ENCODE data around the gene LDLR. TPM values are rescaled to one million over a fixed set of nuclear protein-coding genes. Genes with fewer than 3 reads are reported as not detected.

Gene LDLR
- total RNA-seq, 1 donor from 2014 or later, result 158 TPM

DNA sequence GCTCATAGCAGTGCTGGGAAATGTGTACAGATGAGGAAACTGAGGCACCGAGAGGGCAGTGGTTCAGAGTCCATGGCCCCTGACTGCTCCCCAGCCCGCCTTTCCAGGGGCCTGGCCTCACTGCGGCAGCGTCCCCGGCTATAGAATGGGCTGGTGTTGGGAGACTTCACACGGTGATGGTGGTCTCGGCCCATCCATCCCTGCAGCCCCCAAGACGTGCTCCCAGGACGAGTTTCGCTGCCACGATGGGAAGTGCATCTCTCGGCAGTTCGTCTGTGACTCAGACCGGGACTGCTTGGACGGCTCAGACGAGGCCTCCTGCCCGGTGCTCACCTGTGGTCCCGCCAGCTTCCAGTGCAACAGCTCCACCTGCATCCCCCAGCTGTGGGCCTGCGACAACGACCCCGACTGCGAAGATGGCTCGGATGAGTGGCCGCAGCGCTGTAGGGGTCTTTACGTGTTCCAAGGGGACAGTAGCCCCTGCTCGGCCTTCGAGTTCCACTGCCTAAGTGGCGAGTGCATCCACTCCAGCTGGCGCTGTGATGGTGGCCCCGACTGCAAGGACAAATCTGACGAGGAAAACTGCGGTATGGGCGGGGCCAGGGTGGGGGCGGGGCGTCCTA lies 15.9 kb downstream of the LDLR start:
- Mint-ChIP-seq H3K27ac (ENCODE audit: unreplicated experiment) (no peak overlapping the region), H3K4me3 (ENCODE audit: unreplicated experiment) (no peak overlapping the region), H3K4me1 (ENCODE audit: unreplicated experiment) (peaks cover 3% of the 10 kb centered on the region), H3K36me3 (ENCODE audit: low read depth, unreplicated experiment) (peaks cover 46% of the 10 kb centered on the region), H3K9me3 (ENCODE audit: unreplicated experiment) (no peaks in the 10 kb centered on the region), H3K27me3 (ENCODE audit: unreplicated experiment) (peaks cover 9% of the 10 kb centered on the region)
- DNase-seq (ENCODE audit: low spot score), result no peak
- TF ChIP-seq CTCF (IDR thresholded peaks at IDR 0.05; ENCODE audit: unreplicated experiment), result no peak

DNA sequence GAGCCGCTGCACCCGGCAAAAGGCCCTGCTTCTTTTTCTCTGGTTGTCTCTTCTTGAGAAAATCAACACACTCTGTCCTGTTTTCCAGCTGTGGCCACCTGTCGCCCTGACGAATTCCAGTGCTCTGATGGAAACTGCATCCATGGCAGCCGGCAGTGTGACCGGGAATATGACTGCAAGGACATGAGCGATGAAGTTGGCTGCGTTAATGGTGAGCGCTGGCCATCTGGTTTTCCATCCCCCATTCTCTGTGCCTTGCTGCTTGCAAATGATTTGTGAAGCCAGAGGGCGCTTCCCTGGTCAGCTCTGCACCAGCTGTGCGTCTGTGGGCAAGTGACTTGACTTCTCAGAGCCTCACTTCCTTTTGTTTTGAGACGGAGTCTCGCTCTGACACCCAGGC lies 17.2 kb downstream of the LDLR start:
- DNase-seq (ENCODE audit: low spot score), result no peak
- no peak overlapping the region for H3K4me3 Mint-ChIP-seq (ENCODE audit: unreplicated experiment)
- H3K27ac Mint-ChIP-seq (ENCODE audit: unreplicated experiment), result no peak overlapping the region
- H3K27me3 Mint-ChIP-seq (ENCODE audit: unreplicated experiment), result peaks cover 10% of the 10 kb centered on the region
- no peaks in the 10 kb centered on the region for H3K4me1 Mint-ChIP-seq (ENCODE audit: unreplicated experiment)
- H3K9me3 Mint-ChIP-seq (ENCODE audit: unreplicated experiment), result no peaks in the 10 kb centered on the region
- no peak for TF ChIP-seq CTCF (IDR thresholded peaks at IDR 0.05; ENCODE audit: unreplicated experiment)
- peaks cover 49% of the 10 kb centered on the region for H3K36me3 Mint-ChIP-seq (ENCODE audit: low read depth, unreplicated experiment)

DNA sequence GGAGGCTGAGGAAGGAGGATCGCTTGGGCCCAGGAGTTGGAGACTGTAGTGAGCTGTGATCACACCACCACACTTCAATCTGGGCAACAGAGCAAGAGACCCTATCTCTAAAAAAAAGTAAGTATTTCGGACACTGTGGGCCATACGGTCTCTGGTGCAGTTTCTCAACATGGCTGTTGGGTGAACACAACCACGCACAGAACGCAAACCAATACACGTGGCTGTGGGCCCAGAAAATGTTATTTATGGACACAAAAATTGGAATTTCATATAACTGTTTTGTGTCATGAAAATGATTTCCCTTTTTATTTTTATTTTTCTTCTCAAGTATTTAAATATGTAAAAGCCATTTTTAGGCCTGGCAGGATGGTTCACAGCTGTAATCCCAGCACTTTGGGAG lies 19.5 kb downstream of the LDLR start:
- no peak for TF ChIP-seq CTCF (IDR thresholded peaks at IDR 0.05; ENCODE audit: unreplicated experiment)
- Mint-ChIP-seq H3K27me3 (ENCODE audit: unreplicated experiment) (peaks cover 14% of the 10 kb centered on the region), H3K4me1 (ENCODE audit: unreplicated experiment) (no peaks in the 10 kb centered on the region), H3K27ac (ENCODE audit: unreplicated experiment) (no peak overlapping the region), H3K9me3 (ENCODE audit: unreplicated experiment) (no peaks in the 10 kb centered on the region), H3K36me3 (ENCODE audit: low read depth, unreplicated experiment) (peaks cover 47% of the 10 kb centered on the region), H3K4me3 (ENCODE audit: unreplicated experiment) (no peak overlapping the region)
- no peak for DNase-seq (ENCODE audit: low spot score)

DNA sequence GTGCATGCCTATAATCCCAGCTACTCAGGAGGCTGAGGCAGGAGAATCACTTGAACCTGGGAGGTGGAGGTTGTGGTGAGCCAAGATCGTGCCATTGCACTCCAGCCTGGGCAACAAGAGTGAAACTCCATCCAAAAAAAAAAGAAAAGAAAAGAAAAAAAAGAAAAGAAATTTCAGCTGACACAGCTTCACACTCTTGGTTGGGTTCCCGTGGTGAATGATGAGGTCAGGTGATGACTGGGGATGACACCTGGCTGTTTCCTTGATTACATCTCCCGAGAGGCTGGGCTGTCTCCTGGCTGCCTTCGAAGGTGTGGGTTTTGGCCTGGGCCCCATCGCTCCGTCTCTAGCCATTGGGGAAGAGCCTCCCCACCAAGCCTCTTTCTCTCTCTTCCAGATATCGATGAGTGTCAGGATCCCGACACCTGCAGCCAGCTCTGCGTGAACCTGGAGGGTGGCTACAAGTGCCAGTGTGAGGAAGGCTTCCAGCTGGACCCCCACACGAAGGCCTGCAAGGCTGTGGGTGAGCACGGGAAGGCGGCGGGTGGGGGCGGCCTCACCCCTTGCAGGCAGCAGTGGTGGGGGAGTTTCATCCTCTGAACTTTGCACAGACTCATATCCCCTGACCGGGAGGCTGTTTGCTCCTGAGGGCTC lies 22.0 kb downstream of the LDLR start:
- no peak for TF ChIP-seq CTCF (IDR thresholded peaks at IDR 0.05; ENCODE audit: unreplicated experiment)
- H3K9me3 Mint-ChIP-seq (ENCODE audit: unreplicated experiment), result no peaks in the 10 kb centered on the region
- DNase-seq (ENCODE audit: low spot score), result no peak
- no peaks in the 10 kb centered on the region for H3K4me1 Mint-ChIP-seq (ENCODE audit: unreplicated experiment)
- no peak overlapping the region for H3K27ac Mint-ChIP-seq (ENCODE audit: unreplicated experiment)
- peaks cover 15% of the 10 kb centered on the region for H3K27me3 Mint-ChIP-seq (ENCODE audit: unreplicated experiment)
- H3K36me3 Mint-ChIP-seq (ENCODE audit: low read depth, unreplicated experiment), result peaks cover 54% of the 10 kb centered on the region
- no peak overlapping the region for H3K4me3 Mint-ChIP-seq (ENCODE audit: unreplicated experiment)

DNA sequence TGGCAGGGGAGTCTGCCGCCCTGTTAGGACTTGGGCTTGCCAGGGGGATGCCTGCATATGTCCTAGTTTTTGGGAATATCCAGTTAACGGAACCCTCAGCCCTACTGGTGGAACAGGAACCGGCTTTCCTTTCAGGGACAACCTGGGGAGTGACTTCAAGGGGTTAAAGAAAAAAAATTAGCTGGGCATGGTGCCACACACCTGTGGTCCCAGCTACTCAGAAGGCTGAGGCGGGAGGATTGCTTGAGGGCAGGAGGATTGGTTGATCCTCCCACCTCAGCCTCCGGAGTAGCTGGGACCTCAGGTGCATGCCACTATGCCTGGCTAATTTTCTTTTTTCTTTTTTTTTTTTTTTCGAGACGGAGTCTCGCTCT lies 22.5 kb downstream of the LDLR start:
- Mint-ChIP-seq H3K9me3 (ENCODE audit: unreplicated experiment) (no peaks in the 10 kb centered on the region), H3K36me3 (ENCODE audit: low read depth, unreplicated experiment) (peaks cover 55% of the 10 kb centered on the region), H3K27me3 (ENCODE audit: unreplicated experiment) (peaks cover 14% of the 10 kb centered on the region), H3K27ac (ENCODE audit: unreplicated experiment) (no peak overlapping the region), H3K4me1 (ENCODE audit: unreplicated experiment) (no peaks in the 10 kb centered on the region), H3K4me3 (ENCODE audit: unreplicated experiment) (no peak overlapping the region)
- no peak for TF ChIP-seq CTCF (IDR thresholded peaks at IDR 0.05; ENCODE audit: unreplicated experiment)
- no peak for DNase-seq (ENCODE audit: low spot score)
